GM18951 (cell line): ENCODE results near the gene KIAA0753.
"Not testable (repeated sequence)": the region's sequence is repeated elsewhere in the genome, so short reads cannot be mapped to it uniquely, and the experiment has no call there.

ENCODE experiments used
- POLR2A ChIP-seq: IDR thresholded peaks from 4 replicates; pipeline ENCODE4 v1.6.1; 2011; ENCODE audit warnings: mild to moderate bottlenecking; ENCODE audit not compliant: insufficient read length, insufficient read depth; ENCODE audit errors: extremely low read depth
- in situ Hi-C: fragments of 300-500 bp; cut with MboI; formaldehyde crosslinking; loops from one replicate; pipeline ENCODE4 v1.12.0; 2022; ENCODE audit warnings: low sequenced_read_pairs, mixed read lengths, inconsistent platforms; ENCODE audit not compliant: unreplicated experiment

The KIAA0753 gene

DNA sequence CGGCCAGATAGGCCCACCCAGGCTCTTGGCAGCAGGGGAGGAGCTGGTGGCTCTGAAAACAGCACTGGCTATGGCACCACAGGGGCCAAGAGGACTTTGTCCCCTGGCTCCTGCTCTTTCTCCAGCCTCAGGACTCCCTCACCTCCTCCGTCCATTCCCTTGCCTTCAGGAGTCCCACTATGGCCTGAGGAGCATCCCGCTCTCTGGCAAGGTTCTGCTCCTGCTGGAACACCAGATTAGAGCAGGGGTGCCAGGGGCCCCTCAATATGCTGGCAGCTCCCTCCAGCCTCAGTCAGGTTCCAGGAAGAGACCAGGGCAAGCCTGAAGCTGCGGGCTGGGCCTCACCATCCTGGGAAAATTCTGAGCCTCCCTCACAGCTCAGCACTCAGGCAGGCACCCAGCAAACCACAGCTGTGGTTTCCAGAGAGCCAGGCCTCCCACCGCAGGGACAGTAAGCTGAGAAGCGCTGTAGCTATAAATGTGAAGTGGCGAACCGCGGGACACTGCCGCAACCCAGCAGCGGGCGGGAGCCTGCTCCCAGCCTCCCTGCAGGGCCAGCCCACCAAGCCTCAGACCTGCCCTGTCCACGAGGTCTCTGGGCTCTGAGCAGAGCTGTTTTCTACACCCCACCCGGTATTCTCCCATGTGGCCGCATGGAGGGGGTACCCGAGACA is 36.8 kb upstream of the KIAA0753 start:
- in situ Hi-C loops, result no loop called here
- TF ChIP-seq POLR2A, result no peak

DNA sequence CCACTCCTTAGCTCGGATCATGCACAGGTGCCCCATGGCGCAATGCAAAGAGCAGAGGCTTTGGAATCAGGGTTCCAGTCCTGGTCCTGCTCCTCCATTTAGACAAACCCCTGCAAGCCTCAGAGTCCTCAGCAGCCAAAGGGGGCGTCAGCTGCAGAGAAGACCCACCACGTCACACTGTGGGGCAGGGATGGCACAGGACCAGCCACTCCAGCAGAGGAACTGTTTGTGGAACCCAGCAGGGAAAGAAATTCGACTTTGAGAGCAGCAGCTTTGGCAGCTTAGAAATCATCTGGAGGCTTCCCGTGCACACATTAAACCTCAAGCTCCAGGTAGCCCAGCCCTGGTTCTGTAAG is 36.3 kb upstream of the KIAA0753 start:
- TF ChIP-seq POLR2A, result no peak
- in situ Hi-C loops, result no loop called here

DNA sequence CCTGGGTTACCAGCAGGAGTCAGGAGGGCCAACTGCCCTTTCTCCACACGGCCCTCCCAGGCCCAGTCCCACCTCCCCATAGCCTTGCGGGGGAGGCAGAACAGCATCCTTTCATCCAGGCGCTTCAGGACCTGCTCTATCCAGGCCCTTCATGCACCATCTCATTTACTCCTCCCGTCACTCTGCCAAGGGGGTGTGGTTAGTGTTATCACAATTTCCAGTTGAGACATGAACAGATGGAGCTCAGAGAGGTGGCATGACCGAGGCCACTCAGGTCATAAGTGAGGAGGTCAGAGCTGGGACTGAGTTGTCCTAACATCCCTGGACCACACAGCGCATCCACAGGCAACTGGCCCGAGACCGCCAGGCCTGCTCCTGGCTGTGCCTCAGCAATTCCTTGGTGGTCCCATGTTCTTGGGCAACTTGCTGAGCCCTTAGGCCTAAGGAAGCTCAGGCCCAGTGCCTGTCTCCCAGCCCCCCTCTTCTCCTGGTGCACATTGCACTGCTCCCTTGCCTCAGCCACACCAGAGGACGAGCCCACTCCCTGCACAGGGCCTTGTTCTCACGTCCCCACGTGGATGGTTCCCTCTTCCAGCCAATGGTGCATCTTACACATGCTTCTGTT is 34.8 kb upstream of the KIAA0753 start:
- in situ Hi-C loops, result no loop called here
- TF ChIP-seq POLR2A, result no peak

DNA sequence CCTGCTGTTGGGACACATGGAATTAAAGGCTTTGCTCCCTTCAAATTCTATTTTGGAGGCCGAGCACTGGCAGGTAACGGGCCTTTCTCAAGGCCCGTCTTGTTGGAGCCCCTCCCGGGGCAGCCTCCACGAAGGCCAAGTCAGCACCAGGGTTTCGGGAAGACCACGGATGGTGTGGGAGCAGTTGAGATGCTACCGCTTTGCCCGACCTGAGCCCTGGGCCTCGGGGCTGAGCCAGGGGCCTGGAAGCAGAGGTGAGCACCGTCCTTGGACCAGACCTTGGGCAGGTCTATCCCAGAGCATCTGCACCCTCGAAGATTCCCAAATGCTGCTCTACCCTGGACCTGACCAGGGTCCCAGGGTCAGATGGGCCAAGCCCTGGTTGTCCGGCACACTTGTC is 34.1 kb upstream of the KIAA0753 start:
- no peak for TF ChIP-seq POLR2A
- in situ Hi-C loops, result no loop called here

DNA sequence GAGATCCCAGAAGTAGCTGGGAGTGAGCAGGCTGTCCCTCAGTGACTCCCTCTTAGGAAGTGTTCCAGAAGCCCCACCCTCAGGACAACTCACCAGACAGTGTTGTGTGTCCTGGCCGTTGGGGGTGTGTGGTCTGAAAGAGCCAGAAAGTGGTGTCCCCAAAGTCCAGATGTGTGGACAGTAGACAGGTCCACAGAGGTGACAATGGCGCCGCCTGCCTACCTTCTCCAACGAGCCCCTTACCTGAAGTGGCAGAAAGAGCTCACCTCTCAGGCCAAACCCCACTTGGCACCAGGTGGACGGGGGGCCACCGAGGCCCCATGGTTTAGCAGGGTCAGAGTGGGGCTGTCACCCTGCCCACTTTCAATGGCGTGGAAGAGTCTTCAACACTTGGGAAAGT is 30.9 kb upstream of the KIAA0753 start:
- in situ Hi-C loops, result no loop called here

DNA sequence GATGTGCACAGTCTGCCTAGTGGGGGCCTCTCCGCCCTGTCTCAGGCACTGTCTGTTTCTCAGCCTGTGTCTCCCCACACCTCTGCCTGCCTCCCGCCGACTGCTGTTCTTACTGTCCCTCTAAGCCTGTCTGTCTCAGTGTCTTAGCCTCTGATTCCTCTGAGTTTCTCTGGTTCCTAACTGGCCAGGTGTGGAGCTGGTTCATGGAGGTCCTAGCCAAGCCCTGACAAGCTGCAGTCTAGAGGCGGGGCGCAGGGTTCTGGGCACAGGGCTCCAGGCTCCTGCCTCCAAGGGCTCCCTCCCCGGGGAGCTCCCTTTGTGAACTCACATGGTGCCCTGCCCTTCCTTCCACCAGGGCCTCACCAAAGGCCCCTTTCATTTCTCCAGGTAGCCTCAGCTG is 30.5 kb upstream of the KIAA0753 start:
- in situ Hi-C loops, result no loop called here
- no peak for TF ChIP-seq POLR2A

More for the DNA sequence above, 30.9 kb upstream of the KIAA0753 start:
- TF ChIP-seq POLR2A, result no peak

DNA sequence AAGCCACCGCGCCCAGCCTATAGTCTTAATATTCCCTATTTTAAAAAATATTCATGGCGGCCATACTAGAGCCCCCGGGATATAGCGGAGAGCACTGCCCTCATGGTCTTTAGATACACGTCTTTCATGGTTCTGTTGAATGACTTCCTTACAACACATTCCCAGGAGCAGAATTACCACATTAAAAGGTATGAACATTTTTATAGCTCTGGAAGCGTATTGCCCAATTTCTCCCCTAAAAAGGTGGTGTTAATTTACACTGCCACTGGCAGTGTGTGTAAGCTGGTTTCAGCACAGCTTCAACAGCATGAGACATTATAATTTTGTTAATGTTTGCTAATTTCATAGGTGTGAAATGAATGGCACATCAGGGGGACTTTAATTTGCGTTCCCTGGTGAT is 30.1 kb upstream of the KIAA0753 start:
- in situ Hi-C loops, result no loop called here

DNA sequence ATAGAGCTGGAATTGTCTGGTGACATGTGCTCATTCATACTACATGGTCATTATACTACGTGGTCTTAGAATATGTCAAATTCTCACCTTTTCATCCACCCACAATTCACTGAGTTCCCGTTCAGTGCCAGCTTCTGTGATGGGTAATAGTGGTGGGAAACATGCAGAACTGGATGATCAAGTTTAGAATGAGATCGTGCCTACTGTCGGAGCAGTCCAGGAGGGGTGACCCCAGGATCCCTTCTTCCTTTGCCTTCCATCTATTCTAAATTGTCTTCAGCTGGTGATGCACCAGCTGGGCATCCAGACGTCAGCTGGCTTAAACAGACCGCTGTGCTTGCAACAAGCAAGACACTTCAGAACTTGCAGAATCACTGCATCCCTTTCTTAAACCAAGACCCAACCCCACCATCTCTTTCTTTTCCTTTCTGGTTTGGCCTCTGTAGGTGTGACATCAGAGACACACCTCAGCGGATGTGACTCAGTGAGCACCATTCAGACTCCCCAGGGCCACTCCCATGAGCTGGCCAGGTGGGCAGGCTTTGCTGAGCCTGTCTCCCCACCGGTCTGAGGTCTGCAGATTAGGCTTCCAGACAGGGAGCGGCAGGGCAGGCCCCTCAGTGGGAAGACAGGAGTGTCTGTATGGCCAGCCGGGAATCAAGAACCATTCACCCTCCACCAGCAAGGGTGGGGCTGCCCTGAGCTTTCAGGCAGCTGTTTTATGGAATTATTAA is 29.1 kb upstream of the KIAA0753 start:
- in situ Hi-C loops, result no loop called here
- TF ChIP-seq POLR2A, result no peak

More for the DNA sequence above, 30.1 kb upstream of the KIAA0753 start:
- TF ChIP-seq POLR2A, result no peak

DNA sequence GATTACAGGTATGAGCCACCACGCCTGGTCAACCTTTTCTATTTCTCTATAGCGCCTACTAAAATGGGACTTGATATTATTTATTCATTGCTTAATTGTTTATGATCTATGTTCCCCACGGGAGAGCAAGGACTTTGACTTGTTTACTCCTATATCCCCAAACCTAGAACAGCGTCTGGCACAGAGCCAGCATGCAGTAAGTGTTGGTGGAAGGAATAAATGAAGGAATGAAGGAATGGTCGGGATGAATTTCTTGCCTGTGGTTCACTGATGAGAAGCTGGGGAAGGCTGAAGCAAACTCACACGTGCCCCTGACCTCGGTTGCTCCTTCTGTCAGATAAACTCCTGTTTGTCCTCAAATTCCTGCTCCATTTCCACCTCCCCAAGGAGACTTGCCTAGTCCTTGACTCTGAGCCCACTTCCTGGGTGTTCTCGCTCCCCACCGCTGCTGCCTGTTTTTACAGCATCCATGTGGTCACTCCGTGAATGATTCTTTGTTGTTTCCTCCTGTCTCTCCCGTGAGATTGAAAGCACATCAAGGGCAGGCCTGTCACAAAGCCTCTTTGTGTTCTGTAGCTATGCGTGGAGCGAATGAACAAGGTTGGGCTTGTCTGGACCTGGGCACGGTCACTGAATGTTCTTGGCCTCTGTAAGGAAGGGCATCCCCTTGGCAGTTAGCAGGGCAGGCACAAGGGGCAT is 28.4 kb upstream of the KIAA0753 start:
- no peak for TF ChIP-seq POLR2A
- in situ Hi-C loops, result no loop called here

DNA sequence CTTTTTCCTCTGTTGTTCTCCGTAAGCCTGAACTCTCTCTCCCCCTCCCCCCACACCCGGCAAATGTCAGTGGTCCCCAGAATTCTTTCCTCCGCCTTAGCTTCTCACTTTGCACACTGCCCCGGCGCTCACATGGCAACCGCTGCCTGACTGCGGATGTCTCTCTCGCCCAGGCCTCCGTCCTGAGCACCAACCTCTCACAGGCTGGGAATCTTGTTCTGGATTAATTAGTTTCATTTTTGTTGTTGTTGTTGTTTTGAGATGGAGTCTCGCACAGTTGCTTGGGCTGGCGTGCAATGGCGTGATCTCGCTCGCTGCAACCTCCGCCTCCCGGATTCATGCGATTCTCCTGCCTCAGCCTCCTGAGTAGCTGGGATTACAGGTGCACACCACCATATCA is 27.7 kb upstream of the KIAA0753 start:
- no peak for TF ChIP-seq POLR2A
- in situ Hi-C loops, result no loop called here

DNA sequence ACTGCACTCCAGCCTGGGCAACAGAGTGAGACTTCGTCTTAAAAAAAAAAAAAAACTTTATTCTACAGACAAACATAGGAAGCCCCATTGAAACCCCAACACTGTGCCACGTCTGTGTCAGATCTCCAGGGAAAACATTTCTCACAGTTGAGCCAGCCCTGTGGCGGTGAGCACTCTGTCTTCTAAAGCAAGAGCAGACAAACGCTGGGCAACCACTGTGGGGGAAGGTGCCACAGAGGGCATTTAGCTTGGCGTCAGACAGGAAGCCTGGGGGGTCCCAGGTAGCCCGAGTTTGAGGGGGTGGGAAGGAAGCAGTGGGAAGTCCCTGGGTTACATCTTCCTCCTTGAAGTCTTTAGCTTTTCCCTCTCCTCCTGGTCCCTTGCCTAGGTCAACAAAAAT is 27.0 kb upstream of the KIAA0753 start:
- in situ Hi-C loops, result no loop called here
- TF ChIP-seq POLR2A, result no peak

DNA sequence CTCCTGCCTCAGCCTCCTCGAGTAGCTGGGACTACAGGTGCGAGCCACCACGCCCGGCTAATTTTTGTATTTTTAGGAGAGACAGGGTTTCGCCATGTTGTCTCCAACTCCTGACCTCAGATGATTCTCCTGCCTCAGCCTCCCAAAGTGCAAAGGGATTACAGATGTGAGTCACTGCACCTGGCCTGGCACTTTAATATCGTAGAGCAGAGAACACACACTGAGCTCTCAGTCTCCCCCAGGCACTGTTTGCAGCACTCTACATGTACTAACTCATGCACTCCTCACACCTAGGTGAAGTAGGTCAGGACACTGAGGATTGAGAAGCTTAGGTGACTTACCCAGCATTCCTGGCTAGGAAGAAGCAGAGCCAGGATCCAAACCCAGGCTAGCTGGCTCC is 26.0 kb upstream of the KIAA0753 start:
- in situ Hi-C loops, result no loop called here
- TF ChIP-seq POLR2A, result no peak

DNA sequence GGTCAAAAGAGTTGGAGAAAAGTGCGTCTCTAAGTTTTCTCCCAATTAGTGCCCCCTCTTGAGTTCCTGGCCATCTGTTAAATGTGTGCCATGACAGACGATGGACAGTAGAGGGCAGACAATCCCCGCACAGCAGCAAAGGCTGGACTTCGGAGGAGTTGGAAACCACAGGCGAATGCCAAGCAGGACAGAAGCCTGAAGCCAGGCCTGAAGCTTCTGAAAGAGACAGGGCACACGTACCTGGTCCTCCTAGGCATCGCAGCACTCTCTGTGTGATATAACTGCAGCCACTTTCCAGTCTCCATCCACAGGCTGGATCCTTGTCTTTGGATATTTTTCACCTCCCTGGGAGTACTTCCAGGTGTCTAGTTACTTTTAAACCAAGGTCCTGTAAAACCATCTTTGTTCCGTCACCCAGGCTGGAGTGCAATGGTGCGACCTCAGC is 25.6 kb upstream of the KIAA0753 start:
- TF ChIP-seq POLR2A, result no peak
- in situ Hi-C loops, result no loop called here

DNA sequence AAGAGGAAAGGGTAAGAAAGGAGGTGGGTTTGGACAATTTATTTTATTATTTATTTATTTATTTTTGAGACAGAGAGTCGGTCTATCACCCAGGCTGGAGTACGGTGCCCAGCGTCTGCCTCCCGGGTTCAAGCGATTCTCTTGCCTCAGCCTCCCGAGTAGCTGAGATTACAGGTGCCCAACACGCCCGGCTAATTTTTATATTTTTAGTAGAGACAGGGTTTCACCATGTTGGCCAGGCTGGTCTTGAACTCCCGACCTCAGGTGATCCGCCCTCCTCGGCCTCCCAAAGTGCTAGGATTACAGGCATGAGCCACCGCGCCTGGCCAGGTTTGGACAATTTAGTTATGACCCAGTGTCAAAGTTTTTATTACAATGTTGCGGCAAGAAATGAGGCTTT is 22.7 kb upstream of the KIAA0753 start:
- in situ Hi-C loops, result not testable (repeated sequence)
